Activated CD4-positive, alpha-beta T cell treated with anti-CD3 and anti-CD28 coated beads, Interleukin-2, amount 50 U/mL, for 1 hour (primary cell): ENCODE measurements around the gene CHI3L1.

Source experiments
- DNase-seq: peaks from one replicate; pipeline ENCODE4 v3.0.0-alpha.2; 2020

Gene CHI3L1

GRCh38 chr1:203149188-203149840 lies 37.2 kb downstream of the CHI3L1 start:
- no peak for DNase-seq

- no peak for DNase-seq
These were observed 37.9 kb downstream of the CHI3L1 start for GRCh38 chr1:203148579-203148978.

GRCh38 chr1:203148127-203148526 lies 38.4 kb downstream of the CHI3L1 start:
- no peak for DNase-seq

- no peak for DNase-seq
These were observed 39.1 kb downstream of the CHI3L1 start for GRCh38 chr1:203147376-203147775.

- DNase-seq, result no peak
These were observed 40.0 kb downstream of the CHI3L1 start for GRCh38 chr1:203146537-203146936.

GRCh38 chr1:203146042-203146369 lies 40.5 kb downstream of the CHI3L1 start:
- DNase-seq, result no peak

- no peak for DNase-seq
These were observed 41.0 kb downstream of the CHI3L1 start for GRCh38 chr1:203145321-203146041.

- DNase-seq, result no peak
These were observed 41.8 kb downstream of the CHI3L1 start for GRCh38 chr1:203144661-203145060.

- no peak for DNase-seq
These were observed 42.9 kb downstream of the CHI3L1 start for GRCh38 chr1:203143641-203144040.

- no peak for DNase-seq
These were observed 43.7 kb downstream of the CHI3L1 start for GRCh38 chr1:203142684-203143408.

- no peak for DNase-seq
These were observed 44.4 kb downstream of the CHI3L1 start for GRCh38 chr1:203142124-203142523.

- no peak for DNase-seq
These were observed 45.6 kb downstream of the CHI3L1 start for GRCh38 chr1:203140743-203141520.

GRCh38 chr1:203139976-203140475 lies 46.5 kb downstream of the CHI3L1 start:
- no peak for DNase-seq

GRCh38 chr1:203138066-203138465 lies 48.4 kb downstream of the CHI3L1 start:
- DNase-seq, result no peak

GRCh38 chr1:203137324-203137723 lies 49.2 kb downstream of the CHI3L1 start:
- no peak for DNase-seq

GRCh38 chr1:203136409-203137042 lies 50.0 kb downstream of the CHI3L1 start:
- DNase-seq, result no peak

GRCh38 chr1:203135636-203136305 lies 50.7 kb downstream of the CHI3L1 start:
- DNase-seq, result no peak

- no peak for DNase-seq
These were observed 52.4 kb downstream of the CHI3L1 start for GRCh38 chr1:203133970-203134725.

GRCh38 chr1:203131548-203132200 lies 54.8 kb downstream of the CHI3L1 start:
- DNase-seq, result no peak

- DNase-seq, result no peak
These were observed 56.0 kb downstream of the CHI3L1 start for GRCh38 chr1:203130358-203130985.
